WTC11 (cell line): Measurements from ENCODE around the gene IGHMBP2.

Experiments
- ATF2 ChIP-seq: sonication (generic); formaldehyde crosslinking; IDR thresholded peaks from 2 replicates; pipeline ENCODE4 v1.8.1; 2022; ENCODE audit warnings: low read depth, missing genetic modification reagents, borderline replicate concordance
- ATF6 ChIP-seq: sonication (generic); formaldehyde crosslinking; IDR thresholded peaks from 2 replicates; pipeline ENCODE4 v1.8.1; 2023; ENCODE audit warnings: mild to moderate bottlenecking, missing genetic modification reagents
- CREB1 ChIP-seq: sonication (generic); formaldehyde crosslinking; IDR thresholded peaks from 2 replicates; pipeline ENCODE4 v1.8.0; 2023; ENCODE audit warnings: mild to moderate bottlenecking, missing genetic modification reagents
- CREM ChIP-seq: sonication (generic); formaldehyde crosslinking; IDR thresholded peaks from 2 replicates; pipeline ENCODE4 v1.8.1; 2022; ENCODE audit warnings: mild to moderate bottlenecking, missing genetic modification reagents, moderate library complexity
- NFE2L1 ChIP-seq: sonication (generic); formaldehyde crosslinking; IDR thresholded peaks from 2 replicates; pipeline ENCODE4 v1.8.1; 2023; ENCODE audit warnings: missing genetic modification reagents
- ZBTB21 ChIP-seq: sonication (generic); formaldehyde crosslinking; IDR thresholded peaks from 2 replicates; pipeline ENCODE4 v1.8.1; 2023; ENCODE audit warnings: mild to moderate bottlenecking, missing genetic modification reagents, borderline replicate concordance
- TF ChIP-seq, protein P1 (sequence below): fragments of 200-600 bp; IDR thresholded peaks from 2 replicates; pipeline ENCODE4 v1.8.0; 2022; ENCODE audit warnings: antibody characterized with exemption
- TF ChIP-seq, protein P2 (sequence below): sonication (generic); formaldehyde crosslinking; IDR thresholded peaks from 2 replicates; pipeline ENCODE4 v1.8.1; 2023; ENCODE audit warnings: mild to moderate bottlenecking, missing genetic modification reagents
- TF ChIP-seq, protein P3 (sequence below): sonication (generic); formaldehyde crosslinking; conservative IDR thresholded peaks from 2 replicates; pipeline ENCODE4 v1.8.1; 2022; ENCODE audit warnings: mild to moderate bottlenecking, missing genetic modification reagents
- TF ChIP-seq, protein P4 (sequence below): sonication (generic); formaldehyde crosslinking; IDR thresholded peaks from 2 replicates; pipeline ENCODE4 v1.8.1; 2022; ENCODE audit warnings: missing genetic modification reagents, borderline replicate concordance

DNA sequence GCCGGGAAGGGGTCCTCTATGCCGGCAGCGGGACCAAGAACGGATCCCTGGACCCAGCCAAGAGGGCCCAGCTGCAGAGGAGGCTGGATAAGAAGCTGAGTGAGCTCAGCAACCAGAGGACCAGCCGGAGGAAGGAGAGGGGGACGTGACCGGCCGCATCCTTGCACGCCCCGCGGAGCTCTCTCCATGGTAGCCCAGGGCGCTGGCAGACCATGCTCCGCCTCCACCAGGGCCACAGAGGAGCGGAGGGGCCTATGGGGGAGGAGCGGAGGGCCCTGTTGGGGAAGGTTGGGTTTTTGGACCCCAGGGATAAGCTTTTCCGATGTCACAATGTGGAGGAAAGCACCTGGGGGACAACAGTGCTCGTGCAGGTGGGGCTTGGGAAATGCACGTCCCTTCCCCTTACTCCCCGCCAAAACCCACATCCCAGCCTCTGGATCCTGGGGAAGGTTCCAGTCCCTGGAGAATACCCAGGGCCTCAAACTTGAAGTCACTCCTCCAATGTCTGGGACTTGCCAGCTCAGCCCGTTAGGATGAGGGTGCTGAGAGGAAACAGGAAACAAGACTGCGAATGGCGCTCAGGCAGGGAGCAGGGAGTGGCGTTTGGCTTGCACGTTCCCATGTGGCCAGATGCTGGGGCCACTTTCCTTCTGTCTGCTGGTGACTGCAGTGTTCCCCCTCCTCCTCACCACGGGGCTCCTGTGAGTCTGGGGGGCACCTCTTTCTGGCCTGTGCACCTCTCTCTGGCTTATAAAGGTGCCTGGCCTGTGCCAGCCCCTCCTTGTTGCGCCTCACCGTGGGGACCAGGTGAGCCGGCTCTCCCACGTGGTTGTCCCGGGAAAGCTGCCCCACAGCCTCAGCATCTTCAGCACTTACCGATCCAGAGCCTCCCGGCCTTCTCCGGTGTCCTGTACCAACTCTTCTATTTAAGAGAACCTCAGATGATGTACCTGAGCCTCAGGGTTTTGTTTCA is 36.2 kb downstream of the IGHMBP2 start:
- TF ChIP-seq ZBTB21 (CRISPR knock-in tag) (no peak), NFE2L1 (no peak), CREB1 (no peak), ATF2 (CRISPR knock-in tag) (no peak), ATF6 (CRISPR knock-in tag) (no peak), CREM (CRISPR knock-in tag) (no peak)
- TF ChIP-seq, protein P1, sequence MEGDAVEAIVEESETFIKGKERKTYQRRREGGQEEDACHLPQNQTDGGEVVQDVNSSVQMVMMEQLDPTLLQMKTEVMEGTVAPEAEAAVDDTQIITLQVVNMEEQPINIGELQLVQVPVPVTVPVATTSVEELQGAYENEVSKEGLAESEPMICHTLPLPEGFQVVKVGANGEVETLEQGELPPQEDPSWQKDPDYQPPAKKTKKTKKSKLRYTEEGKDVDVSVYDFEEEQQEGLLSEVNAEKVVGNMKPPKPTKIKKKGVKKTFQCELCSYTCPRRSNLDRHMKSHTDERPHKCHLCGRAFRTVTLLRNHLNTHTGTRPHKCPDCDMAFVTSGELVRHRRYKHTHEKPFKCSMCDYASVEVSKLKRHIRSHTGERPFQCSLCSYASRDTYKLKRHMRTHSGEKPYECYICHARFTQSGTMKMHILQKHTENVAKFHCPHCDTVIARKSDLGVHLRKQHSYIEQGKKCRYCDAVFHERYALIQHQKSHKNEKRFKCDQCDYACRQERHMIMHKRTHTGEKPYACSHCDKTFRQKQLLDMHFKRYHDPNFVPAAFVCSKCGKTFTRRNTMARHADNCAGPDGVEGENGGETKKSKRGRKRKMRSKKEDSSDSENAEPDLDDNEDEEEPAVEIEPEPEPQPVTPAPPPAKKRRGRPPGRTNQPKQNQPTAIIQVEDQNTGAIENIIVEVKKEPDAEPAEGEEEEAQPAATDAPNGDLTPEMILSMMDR: no peak
- TF ChIP-seq, protein P2, sequence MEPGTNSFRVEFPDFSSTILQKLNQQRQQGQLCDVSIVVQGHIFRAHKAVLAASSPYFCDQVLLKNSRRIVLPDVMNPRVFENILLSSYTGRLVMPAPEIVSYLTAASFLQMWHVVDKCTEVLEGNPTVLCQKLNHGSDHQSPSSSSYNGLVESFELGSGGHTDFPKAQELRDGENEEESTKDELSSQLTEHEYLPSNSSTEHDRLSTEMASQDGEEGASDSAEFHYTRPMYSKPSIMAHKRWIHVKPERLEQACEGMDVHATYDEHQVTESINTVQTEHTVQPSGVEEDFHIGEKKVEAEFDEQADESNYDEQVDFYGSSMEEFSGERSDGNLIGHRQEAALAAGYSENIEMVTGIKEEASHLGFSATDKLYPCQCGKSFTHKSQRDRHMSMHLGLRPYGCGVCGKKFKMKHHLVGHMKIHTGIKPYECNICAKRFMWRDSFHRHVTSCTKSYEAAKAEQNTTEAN (CRISPR knock-in tag): no peak
- TF ChIP-seq, protein P3, sequence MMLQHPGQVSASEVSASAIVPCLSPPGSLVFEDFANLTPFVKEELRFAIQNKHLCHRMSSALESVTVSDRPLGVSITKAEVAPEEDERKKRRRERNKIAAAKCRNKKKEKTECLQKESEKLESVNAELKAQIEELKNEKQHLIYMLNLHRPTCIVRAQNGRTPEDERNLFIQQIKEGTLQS: no peak
- TF ChIP-seq, protein P4, sequence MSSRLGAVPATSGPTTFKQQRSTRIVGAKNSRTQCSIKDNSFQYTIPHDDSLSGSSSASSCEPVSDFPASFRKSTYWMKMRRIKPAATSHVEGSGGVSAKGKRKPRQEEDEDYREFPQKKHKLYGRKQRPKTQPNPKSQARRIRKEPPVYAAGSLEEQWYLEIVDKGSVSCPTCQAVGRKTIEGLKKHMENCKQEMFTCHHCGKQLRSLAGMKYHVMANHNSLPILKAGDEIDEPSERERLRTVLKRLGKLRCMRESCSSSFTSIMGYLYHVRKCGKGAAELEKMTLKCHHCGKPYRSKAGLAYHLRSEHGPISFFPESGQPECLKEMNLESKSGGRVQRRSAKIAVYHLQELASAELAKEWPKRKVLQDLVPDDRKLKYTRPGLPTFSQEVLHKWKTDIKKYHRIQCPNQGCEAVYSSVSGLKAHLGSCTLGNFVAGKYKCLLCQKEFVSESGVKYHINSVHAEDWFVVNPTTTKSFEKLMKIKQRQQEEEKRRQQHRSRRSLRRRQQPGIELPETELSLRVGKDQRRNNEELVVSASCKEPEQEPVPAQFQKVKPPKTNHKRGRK (CRISPR knock-in tag): no peak
